SJCRH30 (cell line): ENCODE measurements around the gene FAT1. TPM values are rescaled to one million over a fixed set of nuclear protein-coding genes. Genes with fewer than 3 reads are reported as not detected.
A peak's percentile ranks its signal among the peaks of the same experiment; 100 is the strongest.

Experiments used
- DNase-seq, 2 experiments: peaks; one replicate each; pipeline ENCODE4 v3.0.0-alpha.2; 2015 to 2020
- H3K27ac ChIP-seq: fragments of 250-450 bp; sonication (Bioruptor Pico); 2 replicates; pipeline ENCODE4 v1.5.1; 2020; ENCODE audit warnings: mild to moderate bottlenecking, moderate library complexity
- H3K27me3 ChIP-seq: fragments of 250-450 bp; sonication (Bioruptor Pico); 2 replicates; pipeline ENCODE4 v1.5.1; 2020; ENCODE audit warnings: mild to moderate bottlenecking, moderate library complexity
- H3K36me3 ChIP-seq: fragments of 250-450 bp; sonication (Bioruptor Pico); 2 replicates; pipeline ENCODE4 v1.5.1; 2020; ENCODE audit warnings: mild to moderate bottlenecking, moderate library complexity
- H3K4me1 ChIP-seq: fragments of 250-450 bp; sonication (Bioruptor Pico); 2 replicates; pipeline ENCODE4 v1.5.1; 2020; ENCODE audit warnings: mild to moderate bottlenecking, moderate library complexity
- H3K4me3 ChIP-seq: fragments of 250-450 bp; sonication (Bioruptor Pico); 2 replicates; pipeline ENCODE4 v1.5.1; 2020; ENCODE audit warnings: mild to moderate bottlenecking, moderate library complexity
- H3K9me3 ChIP-seq: fragments of 250-450 bp; sonication (Bioruptor Pico); replicated peaks from 2 replicates; pipeline ENCODE4 v1.5.1; 2020; ENCODE audit warnings: mild to moderate bottlenecking, moderate library complexity
- total RNA-seq: library from RNA; depleted of rRNA; stranded (reverse); fragments of >200 nt; shearing (Covaris generic); gene quantifications from 2 replicates; pipeline ENCODE4 v1.2.3, GENCODE V29; 2014; rRNA removed

Gene FAT1
- total RNA-seq, 1 experiment from 2014 or later, result 154 TPM

DNA sequence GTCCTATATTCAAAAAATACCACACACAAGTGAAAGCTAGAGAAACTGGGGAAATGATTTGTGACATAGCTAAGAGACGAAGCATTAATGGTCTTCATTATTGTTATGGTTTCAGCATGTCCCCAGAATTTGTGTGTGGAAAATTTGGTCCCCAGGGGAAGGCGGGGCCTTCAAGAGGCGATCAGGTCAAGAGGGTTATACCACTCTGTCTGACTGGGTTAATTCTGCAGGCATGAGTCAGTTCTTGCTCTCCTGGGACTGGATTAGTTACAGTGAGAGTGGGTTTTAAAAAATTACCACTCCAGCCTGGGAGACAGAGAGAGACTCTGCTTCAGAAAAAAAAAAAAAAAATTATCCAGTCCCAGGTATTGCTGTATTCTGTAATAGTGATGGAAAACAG is 166.2 kb downstream of the FAT1 start:
- Histone ChIP-seq H3K27me3 (no peaks in the 10 kb centered on the region), H3K27ac (peak overlapping the region; percentile 94), H3K36me3 (no peaks in the 10 kb centered on the region), H3K4me3 (peak overlapping the region; percentile 7; the same call in 1 of the 2 replicates), H3K4me1 (peaks cover 20% of the 10 kb centered on the region), H3K9me3 (no peaks in the 10 kb centered on the region)
- peak; percentile 84 to 87 for DNase-seq

DNA sequence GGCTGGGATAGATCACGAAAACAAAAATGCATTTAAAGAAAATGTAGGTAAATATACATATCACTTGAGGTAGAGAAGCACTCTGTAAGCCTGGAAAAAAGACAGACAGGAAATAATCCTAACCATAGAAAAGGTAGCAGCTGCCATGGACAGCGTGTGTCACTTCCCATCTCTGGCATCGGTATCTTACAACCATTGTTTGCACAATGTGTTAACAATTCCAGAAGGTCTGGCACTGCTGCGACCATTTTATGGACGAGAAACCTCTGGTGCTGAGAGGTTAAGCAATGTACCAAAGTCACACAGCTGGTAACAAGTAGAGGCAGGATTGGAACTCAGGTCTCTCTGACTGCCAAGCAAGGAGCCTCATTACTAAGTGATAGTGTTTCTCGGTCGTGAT is 166.6 kb downstream of the FAT1 start:
- H3K4me1 ChIP-seq, result peaks cover 20% of the 10 kb centered on the region
- no peaks in the 10 kb centered on the region for H3K36me3 ChIP-seq
- DNase-seq, result peak; percentile 59 to 70
- no peaks in the 10 kb centered on the region for H3K9me3 ChIP-seq
- H3K4me3 ChIP-seq, result peak overlapping the region; percentile 7; the same call in 1 of the 2 replicates
- H3K27me3 ChIP-seq, result no peaks in the 10 kb centered on the region
- H3K27ac ChIP-seq, result peak overlapping the region; percentile 94

DNA sequence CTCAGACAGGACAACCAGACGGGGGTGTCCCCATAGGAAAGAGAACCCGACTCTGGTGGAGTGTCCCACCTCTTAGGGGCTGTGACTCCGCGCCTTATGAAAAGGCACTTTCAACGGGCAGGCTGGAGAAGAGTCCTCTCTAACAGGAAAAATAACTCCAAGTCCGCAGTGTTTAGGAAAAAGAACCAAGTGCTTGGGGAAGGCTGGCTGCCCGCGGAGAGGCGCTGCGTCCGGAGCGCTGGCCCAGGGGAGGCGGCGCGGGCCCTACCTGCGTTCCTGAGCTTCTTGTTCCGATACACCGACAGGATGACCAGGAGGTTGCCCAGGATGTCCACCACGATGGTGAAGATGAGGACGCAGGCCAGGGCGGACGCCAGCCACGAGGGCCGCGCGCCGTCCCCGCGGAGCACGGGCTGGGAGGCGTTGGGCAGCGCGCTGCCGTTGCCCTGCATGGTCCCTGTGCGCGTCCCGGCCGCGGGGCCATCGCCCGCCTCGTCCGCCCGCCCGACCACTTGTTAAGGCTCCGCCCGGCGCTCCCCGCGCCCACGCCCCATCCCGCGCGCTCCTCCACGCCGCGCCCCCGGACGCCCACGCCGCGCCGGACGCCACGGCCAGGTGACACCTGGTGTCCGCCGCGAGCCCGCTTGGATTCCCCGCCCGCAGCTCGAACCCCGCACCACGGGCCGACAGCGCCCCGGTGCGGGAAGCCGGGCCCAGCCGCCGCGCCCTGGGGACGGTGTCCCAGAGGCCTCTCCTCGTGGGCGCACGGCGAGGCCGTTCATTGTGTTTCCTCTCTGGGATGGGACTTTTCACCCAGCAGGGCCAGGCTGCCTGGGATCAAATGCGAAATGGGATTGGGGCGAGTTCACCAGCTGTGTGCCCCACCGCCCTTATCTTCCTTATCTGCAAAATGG is 168.5 kb downstream of the FAT1 start, which contains the start of gene MTNR1A:
MTNR1A (minus strand) TSS at position 654 of the 914 bp plus-strand sequence; CDS start at position 452, 202 bp downstream.
- Histone ChIP-seq H3K36me3 (no peaks in the 10 kb centered on the region), H3K4me3 (no peak within 1 kb of the TSS), H3K4me1 (peaks cover 20% of the 10 kb centered on the region), H3K27me3 (no peaks in the 10 kb centered on the region), H3K9me3 (no peaks in the 10 kb centered on the region), H3K27ac (peak within 1 kb of the TSS; percentile 94)
- no peak for DNase-seq

DNA sequence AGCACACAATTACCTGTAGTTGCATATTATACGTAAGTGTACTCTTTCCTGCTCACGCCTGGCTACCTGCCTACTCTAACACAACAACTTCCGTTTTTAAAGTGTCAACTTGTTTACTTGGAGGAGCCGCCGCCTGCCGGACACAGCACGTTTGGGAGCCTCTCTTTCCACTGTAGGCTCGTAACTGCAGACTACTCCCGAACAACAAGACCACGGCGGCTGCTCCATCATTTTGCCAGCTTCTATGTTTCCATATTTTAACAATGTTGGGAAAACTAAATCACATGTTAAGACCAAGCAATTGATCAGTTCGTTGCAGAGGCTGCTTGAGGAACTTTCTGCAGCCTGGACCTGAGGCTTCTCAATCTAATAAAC is 169.1 kb downstream of the FAT1 start:
- H3K27ac ChIP-seq, result no peak overlapping the region
- H3K9me3 ChIP-seq, result no peaks in the 10 kb centered on the region
- no peaks in the 10 kb centered on the region for H3K36me3 ChIP-seq
- no peak for DNase-seq
- H3K4me3 ChIP-seq, result no peak overlapping the region
- H3K27me3 ChIP-seq, result no peaks in the 10 kb centered on the region
- H3K4me1 ChIP-seq, result peaks cover 20% of the 10 kb centered on the region

DNA sequence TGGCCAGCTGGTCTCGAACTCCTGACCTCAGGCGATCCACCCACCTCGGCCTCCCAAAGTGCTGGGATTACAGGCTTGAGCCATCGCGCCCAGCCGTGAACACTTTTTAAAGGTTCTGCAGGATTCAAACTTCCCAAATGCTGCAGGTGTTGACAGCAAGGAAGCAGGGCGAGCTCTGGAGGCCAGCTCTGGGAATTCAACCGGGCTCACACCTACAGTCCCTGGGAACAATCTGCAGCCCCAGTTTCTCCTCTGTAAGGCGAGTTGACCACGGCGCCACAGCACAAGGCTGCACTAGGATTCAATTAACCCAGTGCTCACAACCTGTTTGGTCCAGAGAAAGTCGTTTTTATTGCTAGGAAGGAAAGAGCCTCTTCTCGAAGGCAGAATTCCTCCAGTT is 169.9 kb downstream of the FAT1 start:
- peaks cover 15% of the 10 kb centered on the region for H3K4me1 ChIP-seq
- no peak overlapping the region for H3K4me3 ChIP-seq
- DNase-seq, result no peak
- no peak overlapping the region for H3K27ac ChIP-seq
- H3K27me3 ChIP-seq, result no peaks in the 10 kb centered on the region
- H3K9me3 ChIP-seq, result no peaks in the 10 kb centered on the region
- H3K36me3 ChIP-seq, result no peaks in the 10 kb centered on the region

DNA sequence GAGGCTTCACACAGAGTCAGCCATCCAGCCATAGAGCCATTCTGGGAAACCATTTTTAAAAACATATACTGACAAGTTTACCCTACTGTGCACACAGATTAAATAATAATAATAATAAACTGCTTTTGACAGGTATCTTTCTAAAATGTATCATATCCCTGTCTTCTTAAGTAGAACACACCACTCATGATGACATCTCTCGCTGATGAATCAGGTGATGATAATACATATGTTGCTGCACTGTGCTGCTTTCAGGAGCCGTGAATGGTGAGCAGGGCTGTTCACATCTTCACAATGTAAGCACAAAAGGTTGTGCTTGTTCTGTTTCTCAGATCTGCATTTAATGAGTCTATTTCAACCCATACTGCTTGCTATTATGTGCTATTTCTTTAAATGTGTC is 171.8 kb downstream of the FAT1 start:
- Histone ChIP-seq H3K4me1 (peaks cover under 1% of the 10 kb centered on the region), H3K36me3 (no peaks in the 10 kb centered on the region), H3K4me3 (no peak overlapping the region), H3K27ac (no peak overlapping the region), H3K27me3 (no peaks in the 10 kb centered on the region), H3K9me3 (no peaks in the 10 kb centered on the region)
- no peak for DNase-seq

DNA sequence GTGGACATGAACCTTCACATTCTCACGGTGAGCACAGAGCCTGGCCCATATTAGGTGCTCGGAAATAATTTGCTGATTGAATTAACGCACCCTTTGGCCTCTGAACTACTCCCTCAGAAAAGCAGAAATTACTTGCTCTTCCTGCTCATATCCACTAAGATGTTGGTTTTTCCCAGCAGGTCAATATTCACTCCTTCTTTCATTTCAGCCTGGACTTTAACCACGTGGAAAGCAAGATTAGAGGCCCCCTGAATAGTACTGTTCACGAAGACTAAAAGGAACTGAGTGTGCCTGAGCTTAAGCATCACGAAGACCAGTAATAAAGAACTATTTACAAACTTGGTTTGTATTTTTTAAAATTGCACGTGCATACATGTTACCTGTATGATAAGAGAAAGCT is 178.2 kb downstream of the FAT1 start:
- Histone ChIP-seq H3K4me3 (no peak overlapping the region), H3K36me3 (no peaks in the 10 kb centered on the region), H3K27me3 (no peaks in the 10 kb centered on the region), H3K27ac (no peak overlapping the region), H3K4me1 (no peaks in the 10 kb centered on the region), H3K9me3 (no peaks in the 10 kb centered on the region)
- DNase-seq, result no peak

DNA sequence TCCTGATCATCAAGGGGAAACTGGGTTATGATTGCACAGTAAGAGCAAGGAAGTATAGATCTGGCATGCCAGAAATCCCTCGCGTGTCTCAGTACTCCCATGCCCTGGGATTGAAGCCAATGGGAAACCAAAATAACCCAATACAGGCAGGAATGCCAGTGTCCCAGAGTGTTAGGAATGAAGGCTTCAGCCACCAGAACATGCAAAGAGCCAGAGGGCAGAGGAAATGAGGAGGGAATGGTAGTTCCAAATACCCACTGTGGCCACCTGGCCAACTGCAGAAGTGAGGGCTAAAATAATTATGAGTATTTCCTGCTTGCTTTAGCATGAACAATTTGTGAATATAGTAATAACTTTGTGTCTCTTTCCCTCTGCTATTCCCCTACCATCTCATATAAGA is 180.4 kb downstream of the FAT1 start:
- H3K27me3 ChIP-seq, result no peaks in the 10 kb centered on the region
- H3K36me3 ChIP-seq, result no peaks in the 10 kb centered on the region
- DNase-seq, result no peak
- H3K4me1 ChIP-seq, result no peaks in the 10 kb centered on the region
- no peaks in the 10 kb centered on the region for H3K9me3 ChIP-seq
- H3K27ac ChIP-seq, result no peak overlapping the region
- H3K4me3 ChIP-seq, result no peak overlapping the region

DNA sequence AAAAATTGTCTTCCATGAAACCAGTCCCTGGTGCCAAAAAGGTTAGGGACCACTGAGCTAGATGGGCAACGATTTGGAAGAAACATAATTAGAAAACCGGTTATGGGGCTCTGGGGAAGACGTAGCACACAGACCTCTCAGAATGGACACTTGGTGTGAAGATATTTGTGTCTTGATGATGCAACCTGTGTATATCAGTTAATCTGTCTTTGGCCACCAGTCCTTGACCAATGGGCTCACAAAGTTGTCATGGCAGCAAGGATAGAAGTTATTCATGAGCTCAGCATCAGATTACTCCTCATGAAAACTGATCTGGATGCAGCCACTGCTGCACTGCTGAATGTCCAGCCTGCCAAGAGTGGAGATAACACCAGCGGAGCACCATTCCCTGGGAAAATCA is 181.9 kb downstream of the FAT1 start:
- Histone ChIP-seq H3K9me3 (no peaks in the 10 kb centered on the region), H3K36me3 (no peaks in the 10 kb centered on the region), H3K4me1 (no peaks in the 10 kb centered on the region), H3K27me3 (no peaks in the 10 kb centered on the region), H3K27ac (no peak overlapping the region), H3K4me3 (no peak overlapping the region)
- no peak for DNase-seq

DNA sequence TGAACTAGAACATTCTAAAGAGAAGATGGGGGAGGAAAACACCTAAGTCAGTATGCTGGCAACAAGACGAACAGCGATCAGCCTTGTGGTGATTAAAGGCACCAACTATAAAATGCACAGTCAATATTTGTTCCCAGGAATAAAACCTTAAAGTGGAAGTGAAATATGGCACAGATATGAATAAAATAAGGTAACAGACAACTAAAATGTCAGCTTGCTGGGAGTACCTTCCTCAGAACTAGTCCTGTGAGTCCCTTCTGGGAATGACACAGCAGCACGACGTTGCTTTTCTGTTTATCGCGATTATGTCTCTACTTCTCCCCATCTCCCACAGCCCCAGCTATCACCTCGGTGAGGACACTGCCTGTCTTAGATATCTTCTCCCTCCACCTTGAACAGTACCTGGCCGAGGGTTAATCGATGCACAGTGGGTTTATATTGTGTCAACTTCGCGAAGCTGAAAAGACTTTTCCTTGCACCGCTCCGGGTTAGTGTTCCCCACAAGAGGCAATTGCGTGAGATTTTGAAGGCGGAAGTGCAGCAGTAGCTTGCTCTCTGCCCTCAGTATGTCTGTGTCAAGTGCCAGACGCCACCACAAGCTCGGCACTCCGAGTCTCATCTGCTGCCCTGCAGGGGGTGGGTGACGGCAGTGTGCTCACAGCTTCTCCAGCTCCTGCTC is 185.7 kb downstream of the FAT1 start:
- no peaks in the 10 kb centered on the region for H3K36me3 ChIP-seq
- DNase-seq, result no peak
- H3K27me3 ChIP-seq, result no peaks in the 10 kb centered on the region
- H3K4me1 ChIP-seq, result no peaks in the 10 kb centered on the region
- no peak overlapping the region for H3K4me3 ChIP-seq
- H3K27ac ChIP-seq, result no peak overlapping the region
- no peaks in the 10 kb centered on the region for H3K9me3 ChIP-seq

Other genes with a start within 250 kb of the FAT1 start
- not detected in 2 replicates for gene MTNR1A, start 168.3 kb downstream of the FAT1 start, total RNA-seq